Liver (tissue), 3 donors: ENCODE results near the gene NUBPL.

Experiments used
- EGR1 ChIP-seq, 2 donors: IDR thresholded peaks; 2 replicates each; pipeline ENCODE4 v1.6.1; 2016 to 2018; ENCODE audit warnings: antibody characterized with exemption in 2 of 2, low read depth in 2 of 2
- HNF4G ChIP-seq: IDR thresholded peaks from 2 replicates; pipeline ENCODE4 v1.6.1; 2016; ENCODE audit warnings: antibody characterized with exemption
- JUND ChIP-seq, 2 donors: IDR thresholded peaks; 2 replicates each; pipeline ENCODE4 v1.6.1; 2016; ENCODE audit warnings: antibody characterized with exemption in 2 of 2
- RAD21 ChIP-seq, 2 donors: IDR thresholded peaks; 2 replicates each; pipeline ENCODE4 v1.6.1; 2016; ENCODE audit warnings: antibody characterized with exemption in 2 of 2, mild to moderate bottlenecking in 2 of 2
- SP1 ChIP-seq: IDR thresholded peaks from 2 replicates; pipeline ENCODE4 v1.6.1; 2018; ENCODE audit warnings: antibody characterized with exemption, mild to moderate bottlenecking
- TF ChIP-seq, protein P1 (sequence below): fragments of 150-350 bp; IDR thresholded peaks from 2 replicates; pipeline ENCODE4 v1.5.1; 2017; ENCODE audit warnings: improper control_type of control experiment, low read depth, low read length; ENCODE audit not compliant: missing input control
- TF ChIP-seq, protein P2 (sequence below): IDR thresholded peaks from 2 replicates; pipeline ENCODE4 v1.6.1; 2016; ENCODE audit warnings: antibody characterized with exemption
- TF ChIP-seq, protein P3 (sequence below): IDR thresholded peaks from 2 replicates; pipeline ENCODE4 v1.6.1; 2016; ENCODE audit warnings: antibody characterized with exemption
- TF ChIP-seq, protein P4 (sequence below): IDR thresholded peaks from 2 replicates; pipeline ENCODE4 v1.6.1; 2016; ENCODE audit warnings: antibody characterized with exemption, mild to moderate bottlenecking
- donor health status: healthy.
- donor health status: healthy.

DNA sequence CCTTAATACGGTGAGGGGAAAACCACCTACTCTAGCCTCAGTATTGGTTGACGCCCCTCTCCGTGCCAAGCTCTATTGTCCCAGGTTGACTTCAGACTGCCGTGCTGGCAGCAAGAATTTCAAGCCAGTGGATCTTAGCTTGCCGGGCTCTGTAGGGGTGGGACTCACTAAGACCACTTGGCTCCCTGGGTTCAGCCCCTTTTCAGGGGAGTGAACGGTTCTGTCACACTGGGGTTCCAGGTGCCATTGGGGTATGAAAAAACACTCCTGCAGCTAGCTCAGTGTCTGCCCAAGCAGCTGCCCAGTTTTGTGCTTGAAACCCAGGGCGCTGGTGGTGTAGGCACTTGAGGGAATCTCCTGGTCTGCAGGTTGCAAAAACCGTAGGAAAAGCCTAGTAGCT lies 107.1 kb downstream of the NUBPL start:
- TF ChIP-seq HNF4G (no peak), RAD21 (IDR thresholded peaks at IDR 0.05) (no peak), JUND (IDR thresholded peaks at IDR 0.05) (no peak), EGR1 (IDR thresholded peaks at IDR 0.05; ENCODE audit: low read depth in 2 of 2) (no peak), SP1 (no peak)
- TF ChIP-seq, protein P1, sequence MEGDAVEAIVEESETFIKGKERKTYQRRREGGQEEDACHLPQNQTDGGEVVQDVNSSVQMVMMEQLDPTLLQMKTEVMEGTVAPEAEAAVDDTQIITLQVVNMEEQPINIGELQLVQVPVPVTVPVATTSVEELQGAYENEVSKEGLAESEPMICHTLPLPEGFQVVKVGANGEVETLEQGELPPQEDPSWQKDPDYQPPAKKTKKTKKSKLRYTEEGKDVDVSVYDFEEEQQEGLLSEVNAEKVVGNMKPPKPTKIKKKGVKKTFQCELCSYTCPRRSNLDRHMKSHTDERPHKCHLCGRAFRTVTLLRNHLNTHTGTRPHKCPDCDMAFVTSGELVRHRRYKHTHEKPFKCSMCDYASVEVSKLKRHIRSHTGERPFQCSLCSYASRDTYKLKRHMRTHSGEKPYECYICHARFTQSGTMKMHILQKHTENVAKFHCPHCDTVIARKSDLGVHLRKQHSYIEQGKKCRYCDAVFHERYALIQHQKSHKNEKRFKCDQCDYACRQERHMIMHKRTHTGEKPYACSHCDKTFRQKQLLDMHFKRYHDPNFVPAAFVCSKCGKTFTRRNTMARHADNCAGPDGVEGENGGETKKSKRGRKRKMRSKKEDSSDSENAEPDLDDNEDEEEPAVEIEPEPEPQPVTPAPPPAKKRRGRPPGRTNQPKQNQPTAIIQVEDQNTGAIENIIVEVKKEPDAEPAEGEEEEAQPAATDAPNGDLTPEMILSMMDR, result no peak
- TF ChIP-seq, protein P2, sequence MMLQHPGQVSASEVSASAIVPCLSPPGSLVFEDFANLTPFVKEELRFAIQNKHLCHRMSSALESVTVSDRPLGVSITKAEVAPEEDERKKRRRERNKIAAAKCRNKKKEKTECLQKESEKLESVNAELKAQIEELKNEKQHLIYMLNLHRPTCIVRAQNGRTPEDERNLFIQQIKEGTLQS, result no peak
- TF ChIP-seq, protein P3, sequence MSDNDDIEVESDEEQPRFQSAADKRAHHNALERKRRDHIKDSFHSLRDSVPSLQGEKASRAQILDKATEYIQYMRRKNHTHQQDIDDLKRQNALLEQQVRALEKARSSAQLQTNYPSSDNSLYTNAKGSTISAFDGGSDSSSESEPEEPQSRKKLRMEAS, result no peak
- TF ChIP-seq, protein P4, sequence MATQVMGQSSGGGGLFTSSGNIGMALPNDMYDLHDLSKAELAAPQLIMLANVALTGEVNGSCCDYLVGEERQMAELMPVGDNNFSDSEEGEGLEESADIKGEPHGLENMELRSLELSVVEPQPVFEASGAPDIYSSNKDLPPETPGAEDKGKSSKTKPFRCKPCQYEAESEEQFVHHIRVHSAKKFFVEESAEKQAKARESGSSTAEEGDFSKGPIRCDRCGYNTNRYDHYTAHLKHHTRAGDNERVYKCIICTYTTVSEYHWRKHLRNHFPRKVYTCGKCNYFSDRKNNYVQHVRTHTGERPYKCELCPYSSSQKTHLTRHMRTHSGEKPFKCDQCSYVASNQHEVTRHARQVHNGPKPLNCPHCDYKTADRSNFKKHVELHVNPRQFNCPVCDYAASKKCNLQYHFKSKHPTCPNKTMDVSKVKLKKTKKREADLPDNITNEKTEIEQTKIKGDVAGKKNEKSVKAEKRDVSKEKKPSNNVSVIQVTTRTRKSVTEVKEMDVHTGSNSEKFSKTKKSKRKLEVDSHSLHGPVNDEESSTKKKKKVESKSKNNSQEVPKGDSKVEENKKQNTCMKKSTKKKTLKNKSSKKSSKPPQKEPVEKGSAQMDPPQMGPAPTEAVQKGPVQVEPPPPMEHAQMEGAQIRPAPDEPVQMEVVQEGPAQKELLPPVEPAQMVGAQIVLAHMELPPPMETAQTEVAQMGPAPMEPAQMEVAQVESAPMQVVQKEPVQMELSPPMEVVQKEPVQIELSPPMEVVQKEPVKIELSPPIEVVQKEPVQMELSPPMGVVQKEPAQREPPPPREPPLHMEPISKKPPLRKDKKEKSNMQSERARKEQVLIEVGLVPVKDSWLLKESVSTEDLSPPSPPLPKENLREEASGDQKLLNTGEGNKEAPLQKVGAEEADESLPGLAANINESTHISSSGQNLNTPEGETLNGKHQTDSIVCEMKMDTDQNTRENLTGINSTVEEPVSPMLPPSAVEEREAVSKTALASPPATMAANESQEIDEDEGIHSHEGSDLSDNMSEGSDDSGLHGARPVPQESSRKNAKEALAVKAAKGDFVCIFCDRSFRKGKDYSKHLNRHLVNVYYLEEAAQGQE, result no peak
